Skeletal muscle satellite cell (primary cell): ENCODE results near the gene C5AR1.
A peak's percentile ranks its signal among the peaks of the same experiment; 100 is the strongest.
"Not testable (repeated sequence)": the region's sequence is repeated elsewhere in the genome, so short reads cannot be mapped to it uniquely, and the experiment has no call there.

Experiments
- H3K27me3 ChIP-seq: 2 replicates; pipeline ENCODE4 v1.7.0; 2013; ENCODE audit warnings: low read length; ENCODE audit not compliant: control insufficient read depth, insufficient read depth
- H3K36me3 ChIP-seq: 2 replicates; pipeline ENCODE4 v1.7.0; 2013; ENCODE audit warnings: mild to moderate bottlenecking, control low read depth, low read length; ENCODE audit not compliant: insufficient read depth
- H3K4me1 ChIP-seq: 2 replicates; pipeline ENCODE4 v1.7.0; 2013; ENCODE audit warnings: low read length; ENCODE audit not compliant: control insufficient read depth, insufficient read depth
- H3K4me2 ChIP-seq: 2 replicates; pipeline ENCODE4 v1.7.0; 2013; ENCODE audit warnings: mild to moderate bottlenecking, low read length
- H3K4me3 ChIP-seq: 2 replicates; pipeline ENCODE4 v1.7.0; 2013; ENCODE audit warnings: low read length
- H3K9ac ChIP-seq: 2 replicates; pipeline ENCODE4 v1.7.0; 2013; ENCODE audit warnings: mild to moderate bottlenecking, low read depth, low read length, moderate library complexity
- H3K9me3 ChIP-seq: replicated peaks from 2 replicates; pipeline ENCODE4 v1.7.0; 2013; ENCODE audit warnings: mild to moderate bottlenecking, control low read depth, low read length

Gene C5AR1

GRCh38 chr19:47319923-47320871 lies 10.5 kb downstream of the C5AR1 start:
- Histone ChIP-seq H3K27me3 (peaks cover 6% of the 10 kb centered on the region), H3K4me1 (peaks cover 7% of the 10 kb centered on the region)

GRCh38 chr19:47321630-47322029 lies 12.0 kb downstream of the C5AR1 start:
- Histone ChIP-seq H3K36me3 (no peaks in the 10 kb centered on the region), H3K4me2 (no peak overlapping the region), H3K4me1 (no peaks in the 10 kb centered on the region), H3K4me3 (no peak overlapping the region), H3K9ac (no peak overlapping the region), H3K9me3 (no peaks in the 10 kb centered on the region), H3K27me3 (peaks cover 9% of the 10 kb centered on the region)

More at GRCh38 chr19:47319923-47320871, 10.5 kb downstream of the C5AR1 start:
- H3K4me2 ChIP-seq: no peak overlapping the region
- no peak overlapping the region for H3K9ac ChIP-seq
- H3K36me3 ChIP-seq: no peaks in the 10 kb centered on the region
- H3K9me3 ChIP-seq: no peaks in the 10 kb centered on the region
- H3K4me3 ChIP-seq: no peak overlapping the region

- no peak overlapping the region for H3K4me2 ChIP-seq
- no peaks in the 10 kb centered on the region for H3K4me1 ChIP-seq
- H3K4me3 ChIP-seq: no peak overlapping the region
- H3K27me3 ChIP-seq: peaks cover 9% of the 10 kb centered on the region
- H3K9me3 ChIP-seq: no peaks in the 10 kb centered on the region
- H3K36me3 ChIP-seq: no peaks in the 10 kb centered on the region
- no peak overlapping the region for H3K9ac ChIP-seq
These were observed 12.4 kb downstream of the C5AR1 start for GRCh38 chr19:47322058-47322457.

GRCh38 chr19:47323409-47323808 lies 13.7 kb downstream of the C5AR1 start:
- no peak overlapping the region for H3K4me3 ChIP-seq
- H3K4me1 ChIP-seq: no peaks in the 10 kb centered on the region
- peaks cover 9% of the 10 kb centered on the region for H3K27me3 ChIP-seq
- no peak overlapping the region for H3K4me2 ChIP-seq
- H3K9me3 ChIP-seq: no peaks in the 10 kb centered on the region
- no peak overlapping the region for H3K9ac ChIP-seq
- no peaks in the 10 kb centered on the region for H3K36me3 ChIP-seq

GRCh38 chr19:47323872-47324271 lies 14.2 kb downstream of the C5AR1 start:
- no peak overlapping the region for H3K4me3 ChIP-seq
- no peaks in the 10 kb centered on the region for H3K4me1 ChIP-seq
- no peak overlapping the region for H3K4me2 ChIP-seq
- no peaks in the 10 kb centered on the region for H3K9me3 ChIP-seq
- no peak overlapping the region for H3K9ac ChIP-seq
- H3K36me3 ChIP-seq: no peaks in the 10 kb centered on the region
- peaks cover 9% of the 10 kb centered on the region for H3K27me3 ChIP-seq

GRCh38 chr19:47324502-47324901 lies 14.8 kb downstream of the C5AR1 start:
- peaks cover 9% of the 10 kb centered on the region for H3K27me3 ChIP-seq
- H3K36me3 ChIP-seq: no peaks in the 10 kb centered on the region
- H3K4me1 ChIP-seq: no peaks in the 10 kb centered on the region
- no peak overlapping the region for H3K4me3 ChIP-seq
- H3K4me2 ChIP-seq: no peak overlapping the region
- H3K9me3 ChIP-seq: no peaks in the 10 kb centered on the region
- no peak overlapping the region for H3K9ac ChIP-seq

- Histone ChIP-seq H3K4me2 (peak overlapping the region; percentile 55), H3K9ac (peak overlapping the region; percentile 64), H3K4me1 (peaks cover 14% of the 10 kb centered on the region), H3K36me3 (no peaks in the 10 kb centered on the region), H3K4me3 (no peak overlapping the region), H3K27me3 (peaks cover 3% of the 10 kb centered on the region), H3K9me3 (no peaks in the 10 kb centered on the region)
These were observed 20.8 kb downstream of the C5AR1 start for GRCh38 chr19:47330466-47330869.

- peaks cover 14% of the 10 kb centered on the region for H3K4me1 ChIP-seq
- H3K4me3 ChIP-seq: peak overlapping the region; percentile 54
- H3K4me2 ChIP-seq: peak overlapping the region; percentile 69
- peak overlapping the region; percentile 44 for H3K9ac ChIP-seq
- H3K27me3 ChIP-seq: no peaks in the 10 kb centered on the region
- H3K36me3 ChIP-seq: no peaks in the 10 kb centered on the region
- H3K9me3 ChIP-seq: no peaks in the 10 kb centered on the region
These were observed 21.8 kb downstream of the C5AR1 start for GRCh38 chr19:47331490-47331889.

- peak within 1 kb of the TSS; percentile 44 for H3K9ac ChIP-seq
- H3K36me3 ChIP-seq: no peaks in the 10 kb centered on the region
- no peaks in the 10 kb centered on the region for H3K27me3 ChIP-seq
- H3K9me3 ChIP-seq: no peaks in the 10 kb centered on the region
- H3K4me1 ChIP-seq: peaks cover 14% of the 10 kb centered on the region
- H3K4me3 ChIP-seq: peak within 1 kb of the TSS; percentile 54
- H3K4me2 ChIP-seq: peak within 1 kb of the TSS; percentile 69
These were observed 22.4 kb downstream of the C5AR1 start, which contains the start of gene C5AR2 for GRCh38 chr19:47331931-47332547. C5AR2 (plus strand) TSS chr19:47332175; CDS start chr19:47340800, 8,625 bp downstream.

GRCh38 chr19:47336765-47337718 lies 27.4 kb downstream of the C5AR1 start:
- H3K9me3 ChIP-seq, H3K27me3 ChIP-seq, H3K4me1 ChIP-seq, H3K36me3 ChIP-seq, H3K4me3 ChIP-seq, H3K4me2 ChIP-seq, H3K9ac ChIP-seq: not testable (repeated sequence)
